H1 (cell line): ENCODE data around the gene MAP1B.
A peak's percentile ranks its signal among the peaks of the same experiment; 100 is the strongest.

Source experiments
- CHD1 ChIP-seq: IDR thresholded peaks from 2 replicates; pipeline ENCODE4 v1.6.1; 2012; ENCODE audit warnings: low read depth, low read length, improper control_type of control experiment
- EGR1 ChIP-seq: IDR thresholded peaks from 2 replicates; pipeline ENCODE4 v1.6.1; 2011; ENCODE audit warnings: low read depth, low read length, borderline replicate concordance
- EP300 ChIP-seq, 2 experiments: IDR thresholded peaks; 1 replicate in 1 of 2; 2 replicates in 1 of 2; pipeline ENCODE4 v1.6.1; 2011 to 2012; ENCODE audit warnings: low read depth in 2 of 2, low read length in 2 of 2, mild to moderate bottlenecking in 2 of 2, borderline replicate concordance in 1 of 2, inconsistent platforms in 1 of 2, moderate library complexity in 1 of 2
- EZH2 ChIP-seq: fragments of 200-600 bp; sonication (generic); IDR thresholded peaks from 2 replicates; pipeline ENCODE4 v1.7.1; 2012; ENCODE audit warnings: low read depth, mild to moderate bottlenecking, moderate library complexity, low read length, inconsistent platforms; ENCODE audit not compliant: severe bottlenecking
- HDAC2 ChIP-seq, 2 experiments: fragments of 300-600 bp in 1 of 2; sonication (generic) in 1 of 2; IDR thresholded peaks; 2 replicates each; pipeline ENCODE4 v1.6.1; 2011 to 2012; ENCODE audit warnings: low read depth in 2 of 2, low read length in 2 of 2, mild to moderate bottlenecking in 2 of 2, moderate library complexity in 2 of 2, borderline replicate concordance in 1 of 2, inconsistent platforms in 1 of 2
- HDAC6 ChIP-seq: IDR thresholded peaks from one replicate; pipeline ENCODE4 v1.7.1; 2012; ENCODE audit warnings: low read depth, mild to moderate bottlenecking, inconsistent platforms, low read length, moderate library complexity
- MAFK ChIP-seq: IDR thresholded peaks from 2 replicates; pipeline ENCODE4 v1.6.1; 2012; ENCODE audit warnings: low read depth, mild to moderate bottlenecking, improper control_type of control experiment, low read length
- POLR2A ChIP-seq, 2 experiments: IDR thresholded peaks; 1 replicate in 1 of 2; 2 replicates in 1 of 2; pipeline ENCODE4 v1.6.1; 2011; ENCODE audit warnings: low read depth in 2 of 2, low read length in 2 of 2, mild to moderate bottlenecking in 2 of 2; ENCODE audit errors: control extremely low read depth in 1 of 2
- RAD21 ChIP-seq, 2 experiments: IDR thresholded peaks in 1 of 2; conservative IDR thresholded peaks in 1 of 2; 2 replicates each; pipeline ENCODE4 v1.6.1; 2011; ENCODE audit warnings: low read depth in 2 of 2, low read length in 2 of 2, improper control_type of control experiment in 1 of 2, inconsistent platforms in 1 of 2, mild to moderate bottlenecking in 1 of 2, moderate library complexity in 1 of 2
- RXRA ChIP-seq: IDR thresholded peaks from 2 replicates; pipeline ENCODE4 v1.6.1; 2011; ENCODE audit warnings: low read depth, mild to moderate bottlenecking, low read length, moderate library complexity; ENCODE audit not compliant: insufficient read depth
- SRF ChIP-seq: IDR thresholded peaks from 2 replicates; pipeline ENCODE4 v1.6.1; 2011; ENCODE audit warnings: mild to moderate bottlenecking, low read depth, low read length, moderate library complexity
- TAF1 ChIP-seq: IDR thresholded peaks from 2 replicates; pipeline ENCODE4 v1.6.1; 2011; ENCODE audit warnings: mild to moderate bottlenecking, low read depth, low read length
- YY1 ChIP-seq: IDR thresholded peaks from 2 replicates; pipeline ENCODE4 v1.6.1; 2011; ENCODE audit warnings: low read depth, mild to moderate bottlenecking, low read length
- TF ChIP-seq, protein P1 (sequence below), 3 experiments: IDR thresholded peaks; 1 replicate in 2 of 3; 2 replicates in 1 of 3; pipeline versions ENCODE4 v1.5.1 to v1.6.1; 2011; ENCODE audit warnings: low read length in 3 of 3, mild to moderate bottlenecking in 3 of 3, inconsistent platforms in 2 of 3, low read depth in 1 of 3, moderate library complexity in 1 of 3; ENCODE audit not compliant: insufficient read depth in 1 of 3; ENCODE audit errors: control extremely low read depth in 1 of 3

DNA sequence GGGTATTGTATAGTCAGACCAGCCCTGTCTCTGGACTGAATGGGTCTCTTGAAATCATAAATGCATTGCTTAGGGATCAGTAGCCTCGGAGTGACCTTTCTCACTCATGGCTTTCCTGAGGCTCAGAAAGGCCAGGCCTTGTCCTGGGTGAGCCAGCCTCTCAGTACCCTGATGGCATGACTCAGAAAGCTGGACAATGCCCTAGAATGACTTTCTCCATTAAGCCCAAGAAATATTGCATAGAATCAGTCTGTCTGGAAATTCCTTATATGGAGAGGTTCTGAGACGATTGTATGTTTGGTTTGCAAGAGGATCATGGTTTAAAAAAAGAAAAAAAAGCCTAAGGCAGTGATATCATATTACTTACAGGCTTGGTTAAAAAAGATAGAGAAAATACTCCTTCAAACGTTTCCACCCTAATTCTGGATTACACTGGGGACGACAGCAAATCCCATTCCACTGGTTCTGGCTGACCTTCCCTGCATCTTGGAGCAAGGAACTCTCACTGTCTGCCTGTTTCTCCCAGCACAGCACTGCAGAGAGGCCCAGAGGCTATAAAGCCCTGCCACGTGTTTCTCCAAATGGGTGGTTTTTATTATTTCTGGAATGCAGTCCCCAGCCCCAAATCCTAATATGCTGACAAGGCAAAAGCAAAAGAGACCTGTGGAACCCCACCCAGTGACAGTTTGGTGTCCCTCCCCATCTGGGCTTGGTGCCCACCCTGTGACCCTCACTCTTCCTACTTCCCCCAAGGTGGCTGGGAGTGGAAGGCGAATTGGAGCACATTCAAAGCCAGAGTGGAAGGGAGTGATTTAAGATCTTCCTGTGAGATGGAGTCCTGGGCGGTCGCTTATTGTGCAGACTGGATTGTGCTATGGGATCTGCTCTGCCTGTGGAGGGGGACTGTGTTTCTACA lies 34.4 kb downstream of the MAP1B start:
- TF ChIP-seq, protein P1, sequence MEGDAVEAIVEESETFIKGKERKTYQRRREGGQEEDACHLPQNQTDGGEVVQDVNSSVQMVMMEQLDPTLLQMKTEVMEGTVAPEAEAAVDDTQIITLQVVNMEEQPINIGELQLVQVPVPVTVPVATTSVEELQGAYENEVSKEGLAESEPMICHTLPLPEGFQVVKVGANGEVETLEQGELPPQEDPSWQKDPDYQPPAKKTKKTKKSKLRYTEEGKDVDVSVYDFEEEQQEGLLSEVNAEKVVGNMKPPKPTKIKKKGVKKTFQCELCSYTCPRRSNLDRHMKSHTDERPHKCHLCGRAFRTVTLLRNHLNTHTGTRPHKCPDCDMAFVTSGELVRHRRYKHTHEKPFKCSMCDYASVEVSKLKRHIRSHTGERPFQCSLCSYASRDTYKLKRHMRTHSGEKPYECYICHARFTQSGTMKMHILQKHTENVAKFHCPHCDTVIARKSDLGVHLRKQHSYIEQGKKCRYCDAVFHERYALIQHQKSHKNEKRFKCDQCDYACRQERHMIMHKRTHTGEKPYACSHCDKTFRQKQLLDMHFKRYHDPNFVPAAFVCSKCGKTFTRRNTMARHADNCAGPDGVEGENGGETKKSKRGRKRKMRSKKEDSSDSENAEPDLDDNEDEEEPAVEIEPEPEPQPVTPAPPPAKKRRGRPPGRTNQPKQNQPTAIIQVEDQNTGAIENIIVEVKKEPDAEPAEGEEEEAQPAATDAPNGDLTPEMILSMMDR (IDR thresholded peaks at IDR 0.05; ENCODE audit: control extremely low read depth in 1 of 3, insufficient read depth in 1 of 3, low read depth in 1 of 3, low read length in 3 of 3), result no peak
- TF ChIP-seq TAF1 (no peak), POLR2A (IDR thresholded peaks at IDR 0.05; ENCODE audit: control extremely low read depth in 1 of 2, low read depth in 2 of 2, low read length in 2 of 2) (no peak), EP300 (IDR thresholded peaks at IDR 0.05; ENCODE audit: borderline replicate concordance in 1 of 2, low read depth in 2 of 2, low read length in 2 of 2) (no peak), HDAC6 (no peak), HDAC2 (IDR thresholded peaks at IDR 0.05; ENCODE audit: borderline replicate concordance in 1 of 2, low read depth in 2 of 2, low read length in 2 of 2) (no peak), SRF (no peak), RAD21 (IDR thresholded peaks at IDR 0.05 in 1 of 2, conservative IDR thresholded peaks at IDR 0.05 in 1 of 2; ENCODE audit: low read depth in 2 of 2, low read length in 2 of 2) (no peak), RXRA (no peak), YY1 (no peak), MAFK (peak; percentile 76), EZH2 (no peak), CHD1 (no peak), EGR1 (no peak)
